Spleen (tissue), 11 donors: ENCODE data around the gene LRRC42. TPM values are rescaled to one million over a fixed set of nuclear protein-coding genes. Genes with fewer than 3 reads are reported as not detected.

Experiments
- DNase-seq: peaks from one replicate; pipeline ENCODE4 v3.0.0-alpha.2; 2020
- H3K27ac ChIP-seq, 8 donors: fragments of 200-600 bp; sonication (generic) in 7 of 8; 1 replicate in 4 of 8; 2 replicates in 4 of 8; pipeline versions ENCODE4 v1.5.0 to v1.8.0; 2016 to 2021; ENCODE audit warnings: inconsistent platforms in 4 of 8, mild to moderate bottlenecking in 4 of 8, moderate library complexity in 1 of 8
- H3K27me3 ChIP-seq, 7 donors: fragments of 200-600 bp; sonication (generic) in 6 of 7; replicated peaks in 1 of 7; 1 replicate in 4 of 7; 2 replicates in 3 of 7; pipeline versions ENCODE4 v1.5.0 to v1.8.0; 2016 to 2021; ENCODE audit warnings: inconsistent platforms in 3 of 7, mild to moderate bottlenecking in 1 of 7
- H3K36me3 ChIP-seq, 6 donors: fragments of 200-600 bp; sonication (generic) in 5 of 6; 1 replicate in 4 of 6; 2 replicates in 2 of 6; pipeline versions ENCODE4 v1.5.0 to v1.8.0; 2016 to 2021; ENCODE audit warnings: inconsistent platforms in 2 of 6
- H3K4me1 ChIP-seq, 6 donors: fragments of 200-600 bp; sonication (generic) in 5 of 6; 1 replicate in 3 of 6; 2 replicates in 3 of 6; pipeline versions ENCODE4 v1.5.0 to v1.8.0; 2016 to 2021; ENCODE audit warnings: inconsistent platforms in 3 of 6
- H3K4me3 ChIP-seq, 8 donors: fragments of 200-600 bp; sonication (generic) in 7 of 8; 1 replicate in 4 of 8; 2 replicates in 4 of 8; pipeline versions ENCODE4 v1.5.0 to v1.8.0; 2016 to 2021; ENCODE audit warnings: inconsistent platforms in 4 of 8, mild to moderate bottlenecking in 4 of 8, moderate library complexity in 2 of 8
- H3K9me3 ChIP-seq, 8 donors: fragments of 200-600 bp; sonication (generic) in 7 of 8; 1 replicate in 4 of 8; 2 replicates in 4 of 8; pipeline versions ENCODE4 v1.5.0 to v1.8.0; 2016 to 2021; ENCODE audit warnings: inconsistent platforms in 4 of 8
- CTCF ChIP-seq, 11 experiments: fragments of 200-600 bp in 7 of 11; fragments of 450-650 bp in 4 of 11; sonication (generic) in 4 of 11; IDR thresholded peaks in 8 of 11; conservative IDR thresholded peaks in 3 of 11; 1 replicate in 7 of 11; 2 replicates in 4 of 11; pipeline versions ENCODE4 v1.4.0 to v1.8.0; 2016 to 2021; ENCODE audit warnings: antibody characterized with exemption in 11 of 11, inconsistent platforms in 4 of 11, mild to moderate bottlenecking in 1 of 11
- POLR2A ChIP-seq, 3 donors: fragments of 450-650 bp; IDR thresholded peaks; one replicate each; pipeline ENCODE4 v1.5.1; 2017; ENCODE audit warnings: antibody characterized with exemption in 3 of 3, mild to moderate bottlenecking in 1 of 3
- POLR2AphosphoS5 ChIP-seq, 3 donors: sonication (generic); formaldehyde crosslinking; IDR thresholded peaks; one replicate each; pipeline ENCODE4 v1.5.1; 2017; ENCODE audit warnings: antibody characterized with exemption in 3 of 3
- WGBS, 5 donors: extraction: QIAGEN DNeasy Blood & Tissue Kit in 3 of 5; methylation state at CpG; one replicate each; pipeline versions ENCODE4 v1.1.5 to v1.1.7; 2013 to 2018; 5-methylcytosine and 5-hydroxymethylcytosine counted together
- intact Hi-C: fragments of 100-400 bp; cut with DNase I; formaldehyde crosslinking; loops from one replicate; pipeline ENCODE4 v1.15.0; 2023; ENCODE audit warnings: low total_unique reads
- polyA plus RNA-seq, 3 donors: library from polyadenylated mRNA; stranded (reverse); fragments of 200-250 nt; gene quantifications; one replicate each; pipeline ENCODE4 v1.2.1, GENCODE V29; 2013
- total RNA-seq, 7 donors: library from RNA; depleted of rRNA in 3 of 7; stranded (reverse); fragments of >200 nt in 3 of 7; fragmentation: NEBNext Ultra II Directional in 4 of 7; extraction: Animal tissue kit (Norgen Biotek cat#: 25700) in 4 of 7; gene quantifications; one replicate each; pipeline versions ENCODE4 v1.1.0 to v1.2.1, GENCODE V29; 2016 to 2021
- donor health status: healthy with polysubstance abuse.
- donor health status: DM: no; HTN: no; CAD: no; lungs with moderate emphysema.
- donor health status: DM: no; HTN: no; CAD: no.
- donor health status: Bipolar disorder and iron deficiency.
- donor health status: healthy.
- donor health status: DM: no; HTN: no; CAD: no.
- donor health status: DM: yes; HTN: yes; CAD: no.

The LRRC42 gene
- total and polyA plus RNA-seq, 10 donors: 4.9 to 13.8 (median 10.5) TPM

GRCh38 chr1:54012863-54013262, 66.7 kb downstream of the LRRC42 start:
- TF ChIP-seq POLR2A (IDR thresholded peaks at IDR 0.05): no peak
- no peak for TF ChIP-seq POLR2AphosphoS5 (IDR thresholded peaks at IDR 0.05)
- no peak for TF ChIP-seq CTCF (IDR thresholded peaks at IDR 0.05 in 8 of 11, conservative IDR thresholded peaks at IDR 0.05 in 3 of 11)
- Histone ChIP-seq H3K27me3 (peaks cover 0 to 34% (median 0%) of the 10 kb centered on the region in 7 donors), H3K4me1 (no peaks in the 10 kb centered on the region), H3K4me3 (no peak overlapping the region), H3K36me3 (no peaks in the 10 kb centered on the region), H3K27ac (no peak overlapping the region), H3K9me3 (no peaks in the 10 kb centered on the region)
- intact Hi-C loops: no loop called here
- 84 to 94% (median 90%) methylated on average over 8 of the region's 8 CpGs for WGBS, 5 donors
- DNase-seq: no peak

GRCh38 chr1:54013393-54014008, 67.4 kb downstream of the LRRC42 start:
- intact Hi-C loops: no loop called here
- H3K4me1 ChIP-seq: no peaks in the 10 kb centered on the region
- no peak overlapping the region for H3K4me3 ChIP-seq
- H3K36me3 ChIP-seq: no peaks in the 10 kb centered on the region
- WGBS, 5 donors: 72 to 81% (median 77%) methylated on average over 8 of the region's 8 CpGs
- no peaks in the 10 kb centered on the region for H3K9me3 ChIP-seq
- DNase-seq: no peak
- H3K27ac ChIP-seq: no peak overlapping the region
- H3K27me3 ChIP-seq: peaks cover 0 to 29% (median 0%) of the 10 kb centered on the region in 7 donors
- no peak for TF ChIP-seq POLR2AphosphoS5 (IDR thresholded peaks at IDR 0.05)
- no peak for TF ChIP-seq POLR2A (IDR thresholded peaks at IDR 0.05)
- TF ChIP-seq CTCF (IDR thresholded peaks at IDR 0.05 in 8 of 11, conservative IDR thresholded peaks at IDR 0.05 in 3 of 11): no peak

- no peaks in the 10 kb centered on the region for H3K4me1 ChIP-seq
- no peak overlapping the region for H3K27ac ChIP-seq
- H3K9me3 ChIP-seq: no peaks in the 10 kb centered on the region
- no peak for DNase-seq
- H3K4me3 ChIP-seq: no peak overlapping the region
- no peak for TF ChIP-seq POLR2A (IDR thresholded peaks at IDR 0.05)
- TF ChIP-seq POLR2AphosphoS5 (IDR thresholded peaks at IDR 0.05): no peak
- no peak for TF ChIP-seq CTCF (IDR thresholded peaks at IDR 0.05 in 8 of 11, conservative IDR thresholded peaks at IDR 0.05 in 3 of 11)
- 62 to 76% (median 68%) methylated on average over 7 to 17 of the region's 17 CpGs for whole genome bisulfite sequencing, 5 donors
- no peaks in the 10 kb centered on the region for H3K36me3 ChIP-seq
- intact Hi-C loops: no loop called here
- H3K27me3 ChIP-seq: peaks cover 0 to 29% (median 0%) of the 10 kb centered on the region in 7 donors
Observed at GRCh38 chr1:54014009-54014629, 68.0 kb downstream of the LRRC42 start.
